Cardiac septum (tissue), 1 donor: Measurements from ENCODE around the gene FOXP1. TPM values are rescaled to one million over a fixed set of nuclear protein-coding genes. Genes with fewer than 3 reads are reported as not detected.

Source experiments
- DNase-seq: peaks from one replicate; pipeline ENCODE4 v3.0.0-alpha.2; 2020; ENCODE audit warnings: low spot score
- intact Hi-C: fragments of 100-400 bp; cut with DNase I; formaldehyde crosslinking; loops from one replicate; pipeline ENCODE4 v1.14.0; 2022
- total RNA-seq: library from RNA; stranded (reverse); fragmentation: NEBNext Ultra II Directional; extraction: Animal tissue kit (Norgen Biotek cat#: 25700); gene quantifications from one replicate; pipeline ENCODE4 v1.2.1, GENCODE V29; 2021
- donor health status: DM: no; HTN: no; CAD: no.

The FOXP1 gene
- total RNA-seq, 1 donor from 2014 or later: 53.2 TPM

GRCh38 chr3:71313844-71314243, 269.7 kb downstream of the FOXP1 start:
- intact Hi-C loops: loop anchor here (10.0 kb wide), 1 partner anchor 91 kb away; no protein-coding TSS in a partner anchor
- no peak for DNase-seq

DNA sequence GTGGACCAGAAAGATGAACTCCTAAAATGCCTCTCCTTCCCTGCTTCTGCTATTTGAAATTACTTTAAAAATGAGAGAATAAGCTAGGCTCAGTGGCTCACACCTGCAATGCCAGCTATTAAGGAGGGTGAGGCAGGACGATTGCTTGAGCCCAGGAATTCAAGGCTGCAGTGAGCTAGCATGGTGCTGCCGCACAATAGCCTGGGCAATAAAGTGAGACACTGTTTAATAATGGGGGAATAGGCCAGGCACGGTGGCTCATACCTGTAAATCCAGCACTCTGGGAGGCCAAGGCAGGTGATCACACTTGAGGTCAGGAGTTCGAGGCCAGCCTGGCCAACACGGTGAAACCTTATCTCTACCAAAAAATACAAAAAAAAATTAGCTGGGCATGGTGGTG, 271.1 kb downstream of the FOXP1 start:
- no peak for DNase-seq
- intact Hi-C loops: loop anchor here (10.0 kb wide), 1 partner anchor 92 kb away; no protein-coding TSS in a partner anchor

DNA sequence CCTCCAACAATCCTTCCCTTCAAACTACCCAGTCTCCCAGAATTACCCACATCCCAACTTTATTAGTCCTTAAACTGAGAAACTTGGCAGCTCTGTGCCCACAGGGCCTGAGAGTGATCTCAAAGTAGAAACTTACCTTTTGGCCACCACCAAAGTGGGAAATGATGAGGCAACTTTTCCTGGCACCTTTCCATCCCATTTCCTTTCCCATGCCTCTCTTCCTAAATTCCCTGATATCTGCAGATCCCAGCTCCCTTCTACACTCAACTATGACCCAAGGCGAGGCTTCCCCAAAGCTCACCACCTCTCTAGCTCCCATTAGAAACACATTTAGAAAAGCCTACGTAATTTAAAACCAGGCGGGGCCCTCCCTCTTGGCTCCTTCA, 271.9 kb downstream of the FOXP1 start:
- intact Hi-C loops: loop anchor here (10.0 kb wide), 1 partner anchor 93 kb away; no protein-coding TSS in a partner anchor
- no peak for DNase-seq

GRCh38 chr3:71310980-71311660, 272.4 kb downstream of the FOXP1 start:
- intact Hi-C loops: loop anchor here (10.0 kb wide), 1 partner anchor 94 kb away; no protein-coding TSS in a partner anchor
- DNase-seq: no peak

GRCh38 chr3:71310359-71310979, 273.1 kb downstream of the FOXP1 start:
- intact Hi-C loops: loop anchor here (10.0 kb wide), 1 partner anchor 94 kb away; no protein-coding TSS in a partner anchor
- no peak for DNase-seq

DNA sequence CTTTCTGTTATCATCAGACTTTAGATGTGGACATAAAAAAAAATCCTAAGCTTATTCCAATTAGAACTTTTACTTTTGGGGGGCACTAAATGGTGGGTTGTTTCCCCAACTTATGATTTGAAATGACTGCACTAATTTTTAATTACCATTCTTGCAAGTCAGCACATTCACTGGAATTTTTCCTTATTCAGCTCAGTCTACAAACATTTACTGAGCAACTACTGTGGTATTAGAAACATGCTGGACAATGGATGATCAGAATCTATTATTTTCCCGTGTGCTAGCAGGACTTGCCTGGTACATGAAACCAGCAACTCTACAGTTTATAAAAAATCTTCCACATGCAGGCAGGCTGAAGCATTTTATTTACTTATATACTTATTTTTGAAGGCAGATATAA, 273.6 kb downstream of the FOXP1 start:
- intact Hi-C loops: loop anchor here (5.0 to 10.0 kb wide), 3 partner anchors 95 to 758 kb away; no protein-coding TSS in a partner anchor
- no peak for DNase-seq

GRCh38 chr3:71309342-71309741, 274.2 kb downstream of the FOXP1 start:
- intact Hi-C loops: loop anchor here (5.0 to 10.0 kb wide), 2 partner anchors 185 to 757 kb away; no protein-coding TSS in a partner anchor

DNA sequence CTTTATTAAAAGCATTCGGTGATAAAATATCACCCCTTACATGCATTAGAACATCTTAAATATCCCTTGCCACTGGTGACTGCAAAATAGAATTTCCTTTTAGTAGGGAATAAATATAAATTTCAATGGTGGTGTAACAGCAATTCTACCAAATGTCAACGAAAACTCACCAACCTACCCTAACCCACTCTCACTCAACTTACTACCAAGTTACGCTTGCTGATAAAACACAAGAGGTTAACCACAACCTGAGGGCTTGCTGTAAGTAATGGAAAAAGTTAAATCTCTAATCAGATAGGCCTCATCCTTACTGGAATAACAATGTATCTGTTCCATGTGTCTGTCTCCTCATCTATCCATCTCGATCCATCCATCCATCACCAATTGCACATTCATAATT, 274.7 kb downstream of the FOXP1 start:
- intact Hi-C loops: loop anchor here (5.0 to 10.0 kb wide), 2 partner anchors 184 to 757 kb away; no protein-coding TSS in a partner anchor
- DNase-seq: no peak

More at GRCh38 chr3:71309342-71309741, 274.2 kb downstream of the FOXP1 start:
- no peak for DNase-seq

- intact Hi-C loops: loop anchor here (5.0 to 10.0 kb wide), 2 partner anchors 183 to 756 kb away; no protein-coding TSS in a partner anchor
- no peak for DNase-seq
These were observed 275.4 kb downstream of the FOXP1 start for GRCh38 chr3:71307991-71308697.

DNA sequence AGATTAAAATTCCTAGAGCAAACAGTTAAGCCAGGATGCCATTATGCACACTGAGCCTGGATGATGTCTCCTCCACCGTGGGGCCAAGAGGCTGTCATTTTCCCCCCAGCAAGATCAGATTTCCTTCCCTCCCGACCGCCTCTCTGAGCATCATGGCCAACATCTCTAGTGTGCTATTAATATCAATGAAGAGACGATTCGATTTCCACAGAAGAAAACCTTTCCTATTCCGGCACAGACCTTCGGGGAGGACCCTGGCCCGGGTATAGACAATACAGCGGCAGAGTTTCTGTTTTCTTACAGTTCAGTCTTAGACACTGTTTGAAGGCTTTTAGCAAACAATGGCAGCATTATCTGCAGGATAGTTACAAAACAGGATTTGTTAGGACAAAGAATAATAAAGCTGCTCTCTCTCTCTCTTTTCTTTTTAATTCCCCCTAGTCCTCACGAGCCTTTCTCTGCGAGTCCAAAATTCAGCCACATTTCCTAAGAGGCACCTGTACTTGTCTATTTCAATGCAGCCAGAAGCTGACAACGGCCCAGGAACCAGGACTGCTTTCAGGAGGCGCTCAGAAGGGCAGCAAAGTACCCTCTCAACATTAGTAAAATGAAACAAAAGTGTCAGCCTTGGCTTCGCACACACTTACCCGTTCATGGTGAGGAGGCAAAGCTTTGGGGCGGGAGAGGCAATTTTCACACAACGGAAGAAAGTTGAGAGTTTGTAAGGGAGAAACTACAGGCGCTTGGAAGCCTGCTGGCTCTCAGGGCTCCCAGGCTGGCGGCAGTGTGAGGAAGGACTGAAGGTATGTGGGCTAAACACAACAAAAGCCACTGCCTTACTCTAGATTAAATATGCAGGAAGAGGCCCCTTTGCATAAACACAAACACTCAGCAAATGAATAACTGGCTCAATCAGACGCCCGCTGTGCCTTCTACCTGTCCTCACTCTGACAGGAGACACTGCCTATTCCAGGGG, 278.0 kb downstream of the FOXP1 start:
- intact Hi-C loops: loop anchor here (2.0 to 10.0 kb wide), 5 partner anchors 181 to 753 kb away; partner anchors contain the start of gene FOXP1
- no peak for DNase-seq

GRCh38 chr3:71304684-71305083, 278.8 kb downstream of the FOXP1 start:
- intact Hi-C loops: loop anchor here (2.0 to 10.0 kb wide), 8 partner anchors 57 to 752 kb away; partner anchors contain the start of gene FOXP1
- DNase-seq: no peak

- no peak for DNase-seq
- intact Hi-C loops: loop anchor here (2.0 to 10.0 kb wide), 7 partner anchors 57 to 587 kb away; partner anchors contain the start of gene FOXP1
These were observed 279.3 kb downstream of the FOXP1 start for GRCh38 chr3:71304247-71304646.

- no peak for DNase-seq
- intact Hi-C loops: loop anchor here (2.0 to 10.0 kb wide), 7 partner anchors 56 to 586 kb away; partner anchors contain the start of gene FOXP1
These were observed 279.8 kb downstream of the FOXP1 start for GRCh38 chr3:71303627-71304200.

- intact Hi-C loops: loop anchor here (5.0 to 10.0 kb wide), 4 partner anchors 55 to 585 kb away; no protein-coding TSS in a partner anchor
- no peak for DNase-seq
These were observed 280.9 kb downstream of the FOXP1 start for GRCh38 chr3:71302604-71303003.

DNA sequence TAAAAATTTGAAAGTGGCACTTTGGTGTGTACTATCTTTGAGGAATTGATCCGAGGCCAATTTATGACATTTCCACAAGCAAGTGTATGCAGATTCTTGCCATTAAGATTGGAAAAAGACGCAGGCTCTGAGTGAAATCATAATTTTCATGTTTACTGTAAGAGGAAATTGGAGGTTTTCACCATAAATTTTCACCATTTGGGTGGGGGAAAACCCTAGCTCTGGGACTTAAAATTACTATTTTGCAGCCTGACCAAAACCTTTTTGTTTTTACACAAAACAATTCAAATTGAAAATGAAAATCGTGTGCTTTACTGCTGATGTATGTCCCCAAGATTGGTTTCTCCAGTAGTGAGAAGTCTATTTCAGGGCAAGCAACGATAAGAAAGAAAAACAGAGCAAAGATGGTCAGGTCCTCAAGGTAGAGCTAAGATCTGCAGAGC, 282.6 kb downstream of the FOXP1 start:
- intact Hi-C loops: loop anchor here (5.0 to 10.0 kb wide), 4 partner anchors 54 to 584 kb away; no protein-coding TSS in a partner anchor

GRCh38 chr3:71299160-71299559, 284.4 kb downstream of the FOXP1 start:
- no peak for DNase-seq
- intact Hi-C loops: no loop called here

More for the DNA sequence above, 282.6 kb downstream of the FOXP1 start:
- DNase-seq: no peak

DNA sequence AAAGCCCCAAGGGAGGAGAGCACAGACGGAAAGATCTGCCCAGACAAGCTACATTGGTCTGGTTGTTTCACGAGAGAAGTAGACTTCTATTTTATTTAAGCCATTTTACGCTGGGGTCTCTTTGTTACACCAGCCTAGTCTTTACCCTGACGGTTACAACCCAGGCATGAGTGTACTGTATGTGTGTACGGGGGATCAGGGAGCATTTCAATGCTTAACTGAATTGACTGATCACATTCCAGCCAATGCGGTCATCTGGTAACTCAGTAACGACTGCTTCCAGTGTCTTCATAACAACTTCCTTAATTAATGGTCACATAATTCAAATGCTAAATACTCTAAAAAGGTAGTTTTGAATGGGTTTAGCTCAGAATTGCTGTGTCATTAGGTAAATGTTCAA, 288.6 kb downstream of the FOXP1 start:
- intact Hi-C loops: no loop called here
- no peak for DNase-seq

DNA sequence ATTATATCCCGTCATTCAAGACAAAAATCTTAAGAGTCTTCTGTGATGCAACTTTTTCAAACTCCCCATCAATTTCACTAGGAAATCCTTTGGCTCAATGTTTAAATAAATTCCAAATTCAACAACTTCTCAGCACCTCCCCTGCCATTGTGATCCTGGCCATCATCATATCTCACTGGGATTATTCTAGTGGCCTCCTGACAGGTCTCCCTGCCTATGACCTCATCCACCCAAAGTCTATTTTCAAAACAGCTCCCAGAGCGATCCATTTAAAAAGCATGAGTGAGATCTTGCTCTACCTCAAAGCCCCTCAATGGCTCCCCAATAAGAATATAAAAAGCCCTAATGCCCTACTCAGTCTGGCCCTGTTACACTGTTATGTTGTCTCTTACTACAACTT, 293.2 kb downstream of the FOXP1 start:
- DNase-seq: no peak
- intact Hi-C loops: no loop called here
